Transverse colon (tissue), 3 donors: ENCODE measurements around the gene RCBTB1.

Experiments used
- EP300 ChIP-seq: sonication (generic); formaldehyde crosslinking; IDR thresholded peaks from one replicate; pipeline ENCODE4 v1.6.1; 2017; ENCODE audit warnings: antibody characterized with exemption, low read depth
- TF ChIP-seq, protein P1 (sequence below), 5 experiments: fragments of 200-600 bp in 3 of 5; fragments of 450-650 bp in 2 of 5; sonication (generic) in 3 of 5; IDR thresholded peaks; 1 replicate in 2 of 5; 2 replicates in 3 of 5; pipeline ENCODE4 v1.5.1; 2016 to 2017; ENCODE audit warnings: antibody characterized with exemption in 5 of 5, inconsistent platforms in 3 of 5, mild to moderate bottlenecking in 2 of 5, moderate library complexity in 1 of 5

DNA sequence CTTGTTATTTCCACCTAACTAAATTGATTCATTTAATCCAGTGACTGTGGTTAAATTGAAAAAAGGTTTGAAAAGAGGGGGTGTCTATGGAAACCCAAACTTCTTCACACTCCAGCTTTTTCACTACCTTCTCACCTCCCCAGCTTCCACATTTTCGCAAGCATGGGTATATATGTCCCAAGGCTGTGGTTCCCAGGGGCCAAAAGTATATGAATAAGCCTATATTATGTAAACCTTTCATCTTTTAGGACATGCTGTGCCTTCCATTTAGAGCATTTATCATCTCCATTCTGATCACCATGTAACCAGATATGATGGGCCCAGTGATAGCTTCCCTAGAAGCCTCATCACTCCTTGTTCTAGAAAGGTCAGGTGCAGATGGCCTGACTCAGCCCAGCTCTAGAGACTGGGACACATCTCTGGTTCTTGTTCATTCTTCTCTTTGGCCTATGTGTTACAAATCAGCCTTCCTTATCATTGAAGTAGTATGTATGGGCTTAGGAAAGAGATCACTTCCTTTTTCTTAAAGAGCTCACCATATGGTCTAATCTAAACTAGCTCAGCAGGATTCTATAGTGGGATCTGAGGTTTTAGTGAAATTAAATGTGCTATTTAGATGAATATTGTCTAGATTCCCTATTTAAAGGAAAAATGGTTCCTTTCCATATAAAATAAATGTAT, 23.4 kb upstream of the RCBTB1 start:
- TF ChIP-seq, protein P1, sequence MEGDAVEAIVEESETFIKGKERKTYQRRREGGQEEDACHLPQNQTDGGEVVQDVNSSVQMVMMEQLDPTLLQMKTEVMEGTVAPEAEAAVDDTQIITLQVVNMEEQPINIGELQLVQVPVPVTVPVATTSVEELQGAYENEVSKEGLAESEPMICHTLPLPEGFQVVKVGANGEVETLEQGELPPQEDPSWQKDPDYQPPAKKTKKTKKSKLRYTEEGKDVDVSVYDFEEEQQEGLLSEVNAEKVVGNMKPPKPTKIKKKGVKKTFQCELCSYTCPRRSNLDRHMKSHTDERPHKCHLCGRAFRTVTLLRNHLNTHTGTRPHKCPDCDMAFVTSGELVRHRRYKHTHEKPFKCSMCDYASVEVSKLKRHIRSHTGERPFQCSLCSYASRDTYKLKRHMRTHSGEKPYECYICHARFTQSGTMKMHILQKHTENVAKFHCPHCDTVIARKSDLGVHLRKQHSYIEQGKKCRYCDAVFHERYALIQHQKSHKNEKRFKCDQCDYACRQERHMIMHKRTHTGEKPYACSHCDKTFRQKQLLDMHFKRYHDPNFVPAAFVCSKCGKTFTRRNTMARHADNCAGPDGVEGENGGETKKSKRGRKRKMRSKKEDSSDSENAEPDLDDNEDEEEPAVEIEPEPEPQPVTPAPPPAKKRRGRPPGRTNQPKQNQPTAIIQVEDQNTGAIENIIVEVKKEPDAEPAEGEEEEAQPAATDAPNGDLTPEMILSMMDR (IDR thresholded peaks at IDR 0.05) = no peak
- no peak for TF ChIP-seq EP300
